Smooth muscle cell (in vitro differentiated cells): ENCODE results near the gene RPS24. TPM values are rescaled to one million over a fixed set of nuclear protein-coding genes. Genes with fewer than 3 reads are reported as not detected.
"Not testable (repeated sequence)": the region's sequence is repeated elsewhere in the genome, so short reads cannot be mapped to it uniquely, and the experiment has no call there.

Experiments used
- DNase-seq: peaks from one replicate; lab custom pipeline; 2025; ENCODE audit not compliant: unreplicated experiment; lab: John Stamatoyannopoulos, UW
- H2AFZ ChIP-seq: fragments of 200-600 bp; sonication (generic); 2 replicates; pipeline ENCODE4 v1.6.0; 2016; ENCODE audit warnings: antibody characterized with exemption, low read depth, mild to moderate bottlenecking
- H3F3A ChIP-seq: fragments of 200-600 bp; sonication (generic); 2 replicates; pipeline ENCODE4 v1.6.0; 2017; ENCODE audit warnings: antibody characterized with exemption, low read depth
- H3K27ac ChIP-seq: fragments of 200-600 bp; sonication (generic); 2 replicates; pipeline ENCODE4 v1.5.1; 2016; ENCODE audit warnings: low read depth, mild to moderate bottlenecking
- H3K27me3 ChIP-seq: fragments of 200-600 bp; sonication (generic); 2 replicates; pipeline ENCODE4 v1.6.1; 2016; ENCODE audit warnings: low read depth, mild to moderate bottlenecking
- H3K36me3 ChIP-seq: fragments of 200-600 bp; sonication (generic); 2 replicates; pipeline ENCODE4 v1.5.1; 2016; ENCODE audit warnings: low read depth
- H3K4me1 ChIP-seq: fragments of 200-600 bp; sonication (generic); 2 replicates; pipeline ENCODE4 v1.5.1; 2016; ENCODE audit warnings: low read depth
- H3K4me2 ChIP-seq: fragments of 200-600 bp; sonication (generic); 2 replicates; pipeline ENCODE4 v1.6.0; 2016; ENCODE audit warnings: mild to moderate bottlenecking
- H3K4me3 ChIP-seq: fragments of 200-600 bp; sonication (generic); 2 replicates; pipeline ENCODE4 v1.5.1; 2016; ENCODE audit warnings: mild to moderate bottlenecking
- H3K79me2 ChIP-seq: fragments of 200-600 bp; sonication (generic); 2 replicates; pipeline ENCODE4 v1.6.0; 2016; ENCODE audit warnings: low read depth, mild to moderate bottlenecking
- H3K9ac ChIP-seq: fragments of 200-600 bp; sonication (generic); 2 replicates; pipeline ENCODE4 v1.6.0; 2016; ENCODE audit warnings: low read depth
- H3K9me3 ChIP-seq: fragments of 200-600 bp; sonication (generic); replicated peaks from 2 replicates; pipeline ENCODE4 v1.5.1; 2016; ENCODE audit warnings: low read depth
- H4K20me1 ChIP-seq: fragments of 200-600 bp; sonication (generic); 2 replicates; pipeline ENCODE4 v1.6.0; 2016; ENCODE audit warnings: low read depth
- CTCF ChIP-seq: fragments of 200-600 bp; sonication (generic); IDR thresholded peaks from 2 replicates; pipeline ENCODE4 v1.5.1; 2017; ENCODE audit warnings: borderline replicate concordance, mild to moderate bottlenecking, antibody characterized with exemption; ENCODE audit not compliant: insufficient read depth, poor library complexity, severe bottlenecking
- WGBS: methylation state at CpG from one replicate; pipeline ENCODE4 v1.1.7; 2016; ENCODE audit warnings: low lambda C conversion rate; 5-methylcytosine and 5-hydroxymethylcytosine counted together
- polyA plus RNA-seq: library from polyadenylated mRNA; unstranded; fragments of >200 nt; fragmentation: Nextera tagmentation; extraction: Ambion mirVana; gene quantifications from 2 replicates; pipeline ENCODE4 v1.2.1, GENCODE V29; 2016
- total RNA-seq: library from RNA; depleted of rRNA; stranded (reverse); fragments of >200 nt; gene quantifications from 2 replicates; pipeline ENCODE4 v1.2.3, GENCODE V29; 2014

The RPS24 gene
- total and polyA plus RNA-seq, 2 experiments from 2014 or later: 407 to 2,109 TPM

GRCh38 chr10:77989081-77989724 lies 44.5 kb upstream of the RPS24 start:
- peaks cover 9% of the 10 kb centered on the region for H3F3A ChIP-seq
- no peak for DNase-seq
- H3K79me2 ChIP-seq: no peaks in the 10 kb centered on the region
- no peak overlapping the region for H2AFZ ChIP-seq
- H3K9me3 ChIP-seq: no peaks in the 10 kb centered on the region
- no peak overlapping the region for H3K27ac ChIP-seq
- H3K4me2 ChIP-seq: no peak overlapping the region
- H3K9ac ChIP-seq: no peak overlapping the region
- H3K36me3 ChIP-seq: peaks cover 23% of the 10 kb centered on the region
- peaks cover 9% of the 10 kb centered on the region for H4K20me1 ChIP-seq
- TF ChIP-seq CTCF: no peak
- peaks cover 10% of the 10 kb centered on the region for H3K4me1 ChIP-seq
- no peak overlapping the region for H3K4me3 ChIP-seq
- WGBS: 93% methylated on average over 11 of the region's 11 CpGs
- H3K27me3 ChIP-seq: no peaks in the 10 kb centered on the region

- no peak overlapping the region for H3K4me3 ChIP-seq
- H3K27me3 ChIP-seq: no peaks in the 10 kb centered on the region
- 96% methylated on average over 3 of the region's 3 CpGs for WGBS
- H3K27ac ChIP-seq: no peak overlapping the region
- H4K20me1 ChIP-seq: peaks cover 9% of the 10 kb centered on the region
- no peaks in the 10 kb centered on the region for H3K79me2 ChIP-seq
- H3K36me3 ChIP-seq: peaks cover 26% of the 10 kb centered on the region
- H3K9me3 ChIP-seq: no peaks in the 10 kb centered on the region
- H3K4me1 ChIP-seq: peaks cover 10% of the 10 kb centered on the region
- DNase-seq: no peak
- H2AFZ ChIP-seq: no peak overlapping the region
- no peak overlapping the region for H3K9ac ChIP-seq
- no peak for TF ChIP-seq CTCF
- H3F3A ChIP-seq: no peaks in the 10 kb centered on the region
- H3K4me2 ChIP-seq: no peak overlapping the region
Observed at GRCh38 chr10:77993620-77994019, 40.0 kb upstream of the RPS24 start.

GRCh38 chr10:77998780-77999179 lies 34.9 kb upstream of the RPS24 start:
- not testable (repeated sequence) for DNase-seq, H3F3A ChIP-seq, H3K4me3 ChIP-seq, H2AFZ ChIP-seq, H3K79me2 ChIP-seq, H3K4me2 ChIP-seq, H4K20me1 ChIP-seq, H3K27me3 ChIP-seq, H3K4me1 ChIP-seq, H3K9me3 ChIP-seq, H3K27ac ChIP-seq, H3K9ac ChIP-seq
- 99% methylated on average over 5 of the region's 5 CpGs for WGBS
- H3K36me3 ChIP-seq: peaks cover 31% of the 10 kb centered on the region

- H3K4me1 ChIP-seq: no peaks in the 10 kb centered on the region
- no peak overlapping the region for H2AFZ ChIP-seq
- DNase-seq: no peak
- H3K4me3 ChIP-seq: no peak overlapping the region
- H3K36me3 ChIP-seq: peaks cover 34% of the 10 kb centered on the region
- H3K27ac ChIP-seq: no peak overlapping the region
- no peaks in the 10 kb centered on the region for H3K9me3 ChIP-seq
- H3K9ac ChIP-seq: no peak overlapping the region
- no peaks in the 10 kb centered on the region for H3K27me3 ChIP-seq
- H3K4me2 ChIP-seq: no peak overlapping the region
- H4K20me1 ChIP-seq: no peaks in the 10 kb centered on the region
- no peaks in the 10 kb centered on the region for H3F3A ChIP-seq
- TF ChIP-seq CTCF: no peak
- H3K79me2 ChIP-seq: no peaks in the 10 kb centered on the region
Observed at GRCh38 chr10:78000206-78000605, 33.5 kb upstream of the RPS24 start.
